ENCODE measurements around the gene MBOAT1.
"Not testable (repeated sequence)": the region's sequence is repeated elsewhere in the genome, so short reads cannot be mapped to it uniquely, and the experiment has no call there.

MBOAT1 gene

DNA sequence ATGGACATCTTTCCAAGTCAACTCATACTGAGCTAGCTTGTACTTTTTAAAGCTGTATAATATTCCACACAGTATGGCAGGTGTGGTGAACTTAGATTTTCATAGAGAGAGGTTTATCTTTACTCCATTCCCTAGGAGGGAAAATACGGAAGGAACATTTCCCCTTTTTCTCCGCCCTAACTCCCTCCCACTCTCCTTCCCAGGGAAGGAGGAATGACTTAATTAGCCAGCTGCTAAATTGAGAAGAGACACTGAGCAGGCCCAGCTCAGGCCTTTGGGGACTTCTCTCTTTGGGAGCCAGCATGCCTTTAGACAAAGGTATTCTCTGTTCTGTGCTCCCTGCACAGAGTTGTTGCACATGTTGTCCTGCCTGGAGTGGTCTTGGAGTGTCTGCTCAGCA lies 46.1 kb downstream of the MBOAT1 start:
- Histone ChIP-seq H3K36me3 (ENCODE audit: control insufficient read depth, low read depth, low read length) (no peaks in the 10 kb centered on the region), H3K9ac (ENCODE audit: low read length) (no peak overlapping the region), H3K4me1 (ENCODE audit: control insufficient read depth, low read depth, low read length) (peaks cover 5% of the 10 kb centered on the region), H3K9me3 (ENCODE audit: control insufficient read depth, low read depth, low read length) (no peaks in the 10 kb centered on the region), H3K27ac (ENCODE audit: low read length) (no peak overlapping the region), H3K4me3 (ENCODE audit: low read length) (no peak overlapping the region), H3K27me3 (ENCODE audit: control insufficient read depth, insufficient read depth, low read length) (no peaks in the 10 kb centered on the region)

DNA sequence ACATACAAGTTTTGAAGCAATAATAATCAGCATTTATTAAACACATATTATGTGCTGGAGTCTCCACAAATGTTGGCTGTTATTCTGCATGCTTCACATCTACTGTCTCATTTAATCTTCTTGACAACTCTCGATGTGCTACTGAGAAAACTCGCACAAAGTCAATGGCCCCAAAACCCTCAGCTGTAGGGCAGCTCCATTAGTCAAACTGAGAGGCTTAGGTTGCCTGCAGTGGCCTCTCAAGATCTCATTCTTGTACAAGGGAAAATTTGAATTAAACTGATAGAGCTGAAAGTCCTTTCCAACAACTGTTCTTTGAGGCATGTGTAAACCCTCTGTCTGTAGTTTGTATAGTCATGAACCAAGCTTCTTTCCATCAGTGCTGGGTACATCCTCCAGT lies 49.8 kb downstream of the MBOAT1 start:
- H3K27ac ChIP-seq (ENCODE audit: low read length), result no peak overlapping the region
- peaks cover 12% of the 10 kb centered on the region for H3K4me1 ChIP-seq (ENCODE audit: control insufficient read depth, low read depth, low read length)
- H3K9ac ChIP-seq (ENCODE audit: low read length), result no peak overlapping the region
- H3K36me3 ChIP-seq (ENCODE audit: control insufficient read depth, low read depth, low read length), result no peaks in the 10 kb centered on the region
- H3K27me3 ChIP-seq (ENCODE audit: control insufficient read depth, insufficient read depth, low read length), result no peaks in the 10 kb centered on the region
- H3K4me3 ChIP-seq (ENCODE audit: low read length), result no peak overlapping the region
- no peaks in the 10 kb centered on the region for H3K9me3 ChIP-seq (ENCODE audit: control insufficient read depth, low read depth, low read length)

DNA sequence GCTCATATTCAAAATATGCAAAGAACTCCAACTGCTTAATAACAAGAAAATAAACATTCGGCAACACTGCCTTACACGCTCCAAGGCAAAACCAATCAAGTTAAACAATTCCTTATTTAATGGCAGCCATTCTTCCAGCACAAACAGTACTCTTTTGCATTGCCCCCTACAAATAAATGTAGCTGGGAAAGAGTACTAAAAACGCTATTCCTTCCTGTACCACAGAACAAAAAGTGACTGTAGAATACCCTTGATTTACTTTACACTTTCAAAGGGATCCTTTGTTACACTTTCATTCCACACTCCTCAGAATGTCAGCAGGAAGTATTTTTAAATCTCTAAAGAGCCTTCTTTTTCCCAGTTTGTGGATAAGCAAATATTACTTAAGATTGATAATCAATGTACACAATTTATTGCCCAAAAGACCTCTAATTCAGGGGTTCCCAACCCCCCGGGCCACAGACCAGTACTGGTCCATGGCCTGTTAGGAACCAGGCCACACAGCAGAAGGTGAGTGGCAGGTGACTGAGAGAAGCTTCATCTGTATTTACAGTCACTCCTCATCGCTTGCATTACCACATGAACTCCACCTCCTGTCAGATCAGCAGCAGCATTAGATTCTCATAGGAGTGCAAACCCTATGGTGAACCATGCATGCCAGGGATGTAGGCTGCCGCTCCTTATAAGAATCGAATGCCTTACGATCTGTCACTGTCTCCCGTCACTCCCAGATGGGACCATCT lies 51.6 kb downstream of the MBOAT1 start:
- H3K4me1 ChIP-seq (ENCODE audit: control insufficient read depth, low read depth, low read length), result peaks cover 12% of the 10 kb centered on the region
- no peak overlapping the region for H3K9ac ChIP-seq (ENCODE audit: low read length)
- no peaks in the 10 kb centered on the region for H3K27me3 ChIP-seq (ENCODE audit: control insufficient read depth, insufficient read depth, low read length)
- no peaks in the 10 kb centered on the region for H3K9me3 ChIP-seq (ENCODE audit: control insufficient read depth, low read depth, low read length)
- no peak overlapping the region for H3K27ac ChIP-seq (ENCODE audit: low read length)
- no peak overlapping the region for H3K4me3 ChIP-seq (ENCODE audit: low read length)
- no peaks in the 10 kb centered on the region for H3K36me3 ChIP-seq (ENCODE audit: control insufficient read depth, low read depth, low read length)

DNA sequence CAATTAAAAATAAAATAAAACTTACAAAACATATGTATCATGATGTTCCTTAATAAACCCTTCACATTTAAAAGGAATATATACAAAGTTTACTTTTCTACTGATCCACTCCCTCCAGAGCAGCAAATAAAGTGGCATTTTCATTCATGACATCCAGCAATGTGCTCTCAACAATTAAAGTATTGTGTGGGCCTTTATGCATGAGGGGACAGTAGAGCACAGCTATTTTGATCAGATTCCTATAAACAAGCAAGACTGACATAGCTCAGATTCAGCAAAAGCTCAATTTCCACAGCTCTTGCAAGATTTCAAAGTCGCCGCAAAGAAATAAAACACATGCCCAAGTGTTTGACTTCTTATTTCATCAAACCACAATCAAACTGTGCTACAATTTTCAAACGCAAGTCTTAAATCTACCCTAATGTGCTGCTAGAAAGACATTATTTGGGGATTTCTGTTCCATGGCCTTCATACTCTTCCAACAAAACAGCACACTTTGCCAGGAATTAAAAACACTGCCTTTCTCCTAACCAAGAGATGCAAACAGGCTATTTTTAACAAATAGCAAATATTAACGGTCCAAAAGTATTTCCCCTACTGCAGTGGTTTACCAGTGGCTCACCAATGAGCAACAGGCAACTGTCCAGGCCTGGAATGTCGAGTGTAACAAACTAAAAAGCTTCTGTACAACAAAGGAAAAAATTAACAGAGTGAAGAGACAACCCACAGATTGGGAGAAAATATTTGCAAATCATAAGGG lies 52.3 kb downstream of the MBOAT1 start:
- H3K27me3 ChIP-seq (ENCODE audit: control insufficient read depth, insufficient read depth, low read length), result no peaks in the 10 kb centered on the region
- H3K9me3 ChIP-seq (ENCODE audit: control insufficient read depth, low read depth, low read length), result no peaks in the 10 kb centered on the region
- no peaks in the 10 kb centered on the region for H3K36me3 ChIP-seq (ENCODE audit: control insufficient read depth, low read depth, low read length)
- H3K4me1 ChIP-seq (ENCODE audit: control insufficient read depth, low read depth, low read length), result peaks cover 12% of the 10 kb centered on the region
- H3K27ac ChIP-seq (ENCODE audit: low read length), result no peak overlapping the region
- H3K9ac ChIP-seq (ENCODE audit: low read length), result no peak overlapping the region
- H3K4me3 ChIP-seq (ENCODE audit: low read length), result no peak overlapping the region

DNA sequence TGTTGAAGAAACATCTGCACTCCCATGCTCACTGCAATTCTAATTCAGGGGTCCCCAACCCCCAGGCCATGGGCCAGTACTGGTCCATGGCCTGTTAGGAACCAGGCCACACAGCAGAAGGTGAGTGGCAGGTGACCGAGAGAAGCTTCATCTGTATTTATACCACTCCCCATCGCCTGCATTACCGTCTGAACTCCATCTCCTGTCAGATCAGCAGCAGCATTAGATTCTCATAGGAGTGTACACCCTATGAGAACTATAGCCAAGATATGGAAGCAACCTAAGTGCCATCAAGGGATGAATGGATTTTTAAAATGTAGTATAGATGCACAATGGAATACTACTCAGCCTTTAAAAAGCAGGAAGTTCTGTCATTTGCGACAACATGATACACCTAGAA lies 53.2 kb downstream of the MBOAT1 start:
- Histone ChIP-seq H3K4me1 (ENCODE audit: control insufficient read depth, low read depth, low read length) (peaks cover 12% of the 10 kb centered on the region), H3K36me3 (ENCODE audit: control insufficient read depth, low read depth, low read length) (no peaks in the 10 kb centered on the region), H3K27me3 (ENCODE audit: control insufficient read depth, insufficient read depth, low read length) (no peaks in the 10 kb centered on the region)

DNA sequence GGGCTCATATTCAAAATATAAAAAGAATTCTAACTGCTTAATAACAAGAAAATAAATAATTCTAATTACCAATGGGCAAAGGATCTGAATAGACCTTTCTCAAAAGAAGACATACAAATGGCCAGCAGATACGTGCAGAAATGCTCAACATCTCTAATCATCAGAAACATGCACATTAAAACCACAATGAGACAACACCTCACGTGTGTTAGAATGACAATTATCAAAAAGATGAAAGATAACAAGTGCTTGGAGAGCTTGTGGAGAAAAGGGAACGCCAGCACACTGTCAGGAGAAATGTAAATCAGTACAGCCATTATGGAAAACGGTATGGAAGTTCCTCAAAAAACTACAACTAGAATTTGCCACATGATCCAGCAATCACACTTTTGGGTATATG lies 53.6 kb downstream of the MBOAT1 start:
- Histone ChIP-seq H3K27me3 (ENCODE audit: control insufficient read depth, insufficient read depth, low read length) (no peaks in the 10 kb centered on the region), H3K27ac (ENCODE audit: low read length) (no peak overlapping the region), H3K4me3 (ENCODE audit: low read length) (no peak overlapping the region), H3K4me1 (ENCODE audit: control insufficient read depth, low read depth, low read length) (peaks cover 13% of the 10 kb centered on the region), H3K9me3 (ENCODE audit: control insufficient read depth, low read depth, low read length) (no peaks in the 10 kb centered on the region), H3K36me3 (ENCODE audit: control insufficient read depth, low read depth, low read length) (no peaks in the 10 kb centered on the region), H3K9ac (ENCODE audit: low read length) (no peak overlapping the region)

More for the DNA sequence above, 53.2 kb downstream of the MBOAT1 start:
- Histone ChIP-seq H3K4me3 (ENCODE audit: low read length) (no peak overlapping the region), H3K27ac (ENCODE audit: low read length) (no peak overlapping the region), H3K9ac (ENCODE audit: low read length) (no peak overlapping the region), H3K9me3 (ENCODE audit: control insufficient read depth, low read depth, low read length) (no peaks in the 10 kb centered on the region)

DNA sequence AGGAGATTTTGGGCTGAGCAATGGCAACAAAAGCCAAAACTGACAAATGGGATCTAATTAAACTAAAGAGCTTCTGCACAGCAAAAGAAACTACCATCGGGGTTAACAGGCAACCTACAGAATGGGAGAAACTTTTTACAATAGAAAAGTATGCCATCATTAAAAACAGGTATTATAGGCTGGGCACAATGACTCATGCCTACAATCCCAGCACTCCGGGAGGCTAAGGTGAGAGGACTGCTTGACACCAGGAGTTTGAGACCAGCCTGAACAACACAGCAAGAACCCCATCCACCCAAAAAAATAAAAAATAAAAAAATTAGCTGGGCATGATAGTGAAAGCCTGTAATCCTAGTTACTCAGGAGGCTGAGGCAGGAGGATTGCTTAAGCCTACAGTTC lies 55.4 kb downstream of the MBOAT1 start:
- H3K4me1 ChIP-seq (ENCODE audit: control insufficient read depth, low read depth, low read length), result peaks cover 16% of the 10 kb centered on the region
- H3K27me3 ChIP-seq (ENCODE audit: control insufficient read depth, insufficient read depth, low read length), result no peaks in the 10 kb centered on the region
- H3K4me3 ChIP-seq (ENCODE audit: low read length), result no peak overlapping the region
- no peaks in the 10 kb centered on the region for H3K9me3 ChIP-seq (ENCODE audit: control insufficient read depth, low read depth, low read length)
- H3K27ac ChIP-seq (ENCODE audit: low read length), result no peak overlapping the region
- H3K9ac ChIP-seq (ENCODE audit: low read length), result no peak overlapping the region
- H3K36me3 ChIP-seq (ENCODE audit: control insufficient read depth, low read depth, low read length), result no peaks in the 10 kb centered on the region

DNA sequence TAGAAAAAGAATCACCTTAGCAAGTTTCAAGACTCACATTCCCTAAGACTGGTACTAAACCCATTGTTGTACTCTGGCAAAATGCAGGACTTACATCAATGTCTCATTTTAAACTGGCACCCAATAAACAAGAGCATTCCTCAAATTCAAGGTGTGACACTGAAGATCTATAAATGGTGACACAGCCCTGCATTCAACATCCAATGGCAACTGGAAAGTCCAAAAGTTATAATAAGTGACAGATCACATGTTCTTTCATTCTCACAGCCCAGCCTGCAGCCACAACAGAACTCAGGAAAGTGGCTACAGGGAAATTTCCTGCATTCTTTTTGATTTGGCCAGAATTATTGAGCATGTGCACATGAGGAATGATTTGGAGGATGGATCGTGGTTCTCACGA lies 57.5 kb downstream of the MBOAT1 start:
- Histone ChIP-seq H3K4me3 (ENCODE audit: low read length) (no peak overlapping the region), H3K9ac (ENCODE audit: low read length) (no peak overlapping the region), H3K9me3 (ENCODE audit: control insufficient read depth, low read depth, low read length) (no peaks in the 10 kb centered on the region), H3K4me1 (ENCODE audit: control insufficient read depth, low read depth, low read length) (peaks cover 5% of the 10 kb centered on the region), H3K27ac (ENCODE audit: low read length) (no peak overlapping the region), H3K36me3 (ENCODE audit: control insufficient read depth, low read depth, low read length) (no peaks in the 10 kb centered on the region), H3K27me3 (ENCODE audit: control insufficient read depth, insufficient read depth, low read length) (no peaks in the 10 kb centered on the region)

DNA sequence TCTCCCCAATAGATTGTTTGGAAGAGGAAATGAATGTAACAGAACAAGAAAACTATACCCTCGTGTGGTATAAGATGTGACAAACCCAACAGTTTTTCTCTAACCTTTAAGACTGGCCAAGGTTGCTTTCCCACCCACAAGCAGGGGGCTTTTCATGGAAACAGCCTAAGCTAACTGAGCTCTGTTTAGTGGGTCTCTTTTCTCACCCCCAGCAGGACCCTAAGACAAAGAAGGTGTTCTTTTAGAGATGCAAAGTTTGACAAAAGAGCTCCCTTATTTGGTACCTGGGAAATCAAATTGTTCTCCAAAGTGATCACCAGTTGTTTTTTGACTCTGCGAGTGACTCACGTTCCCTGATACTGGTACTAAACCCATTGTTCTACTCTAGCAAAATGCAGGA lies 59.1 kb downstream of the MBOAT1 start:
- no peak overlapping the region for H3K9ac ChIP-seq (ENCODE audit: low read length)
- no peak overlapping the region for H3K4me3 ChIP-seq (ENCODE audit: low read length)
- no peak overlapping the region for H3K27ac ChIP-seq (ENCODE audit: low read length)
- peaks cover 5% of the 10 kb centered on the region for H3K4me1 ChIP-seq (ENCODE audit: control insufficient read depth, low read depth, low read length)
- no peaks in the 10 kb centered on the region for H3K36me3 ChIP-seq (ENCODE audit: control insufficient read depth, low read depth, low read length)
- no peaks in the 10 kb centered on the region for H3K27me3 ChIP-seq (ENCODE audit: control insufficient read depth, insufficient read depth, low read length)
- H3K9me3 ChIP-seq (ENCODE audit: control insufficient read depth, low read depth, low read length), result no peaks in the 10 kb centered on the region

DNA sequence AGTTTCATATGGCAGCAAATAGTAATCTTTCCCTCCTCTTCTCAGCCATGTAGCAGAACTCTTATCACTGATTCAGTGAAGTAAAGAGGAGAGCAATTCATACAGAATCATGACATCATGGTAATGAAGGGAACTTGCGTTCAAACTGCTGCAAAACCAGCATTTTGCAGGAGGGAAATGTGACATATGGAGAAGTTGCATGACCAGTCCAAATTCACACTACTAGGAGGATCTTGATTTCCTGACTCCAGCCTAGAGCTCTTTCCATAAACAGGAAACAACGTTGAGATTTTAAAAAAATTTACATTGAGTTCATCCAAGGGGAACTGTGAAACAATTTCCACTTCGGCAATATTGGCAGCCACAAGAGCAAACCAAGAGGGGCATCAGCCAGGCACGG lies 63.8 kb downstream of the MBOAT1 start:
- Histone ChIP-seq H3K27me3 (ENCODE audit: control insufficient read depth, insufficient read depth, low read length) (no peaks in the 10 kb centered on the region), H3K4me1 (ENCODE audit: control insufficient read depth, low read depth, low read length) (peaks cover 1% of the 10 kb centered on the region), H3K9ac (ENCODE audit: low read length) (no peak overlapping the region), H3K4me3 (ENCODE audit: low read length) (no peak overlapping the region), H3K9me3 (ENCODE audit: control insufficient read depth, low read depth, low read length) (no peaks in the 10 kb centered on the region), H3K27ac (ENCODE audit: low read length) (no peak overlapping the region), H3K36me3 (ENCODE audit: control insufficient read depth, low read depth, low read length) (no peaks in the 10 kb centered on the region)

DNA sequence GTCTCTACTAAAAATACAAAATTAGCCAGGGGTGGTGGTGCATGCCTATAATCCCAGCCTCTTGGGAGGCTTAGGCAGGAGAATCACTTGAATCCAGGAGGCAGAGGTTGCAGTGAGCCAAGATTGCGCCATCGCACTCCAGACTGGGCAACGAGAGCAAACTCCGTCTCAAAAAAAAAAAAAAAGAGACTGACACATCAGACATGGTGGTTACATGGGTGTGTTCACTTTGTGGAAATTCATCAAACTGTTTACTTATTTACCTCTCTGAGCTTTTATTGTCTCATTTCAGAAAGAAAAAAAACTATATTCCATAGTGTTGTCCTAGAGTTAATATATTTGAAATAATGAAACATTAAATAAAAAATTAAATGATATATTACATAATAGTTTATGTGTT lies 64.8 kb downstream of the MBOAT1 start:
- H3K27ac ChIP-seq (ENCODE audit: low read length), result no peak overlapping the region
- H3K36me3 ChIP-seq (ENCODE audit: control insufficient read depth, low read depth, low read length), result no peaks in the 10 kb centered on the region
- H3K4me1 ChIP-seq (ENCODE audit: control insufficient read depth, low read depth, low read length), result no peaks in the 10 kb centered on the region
- no peaks in the 10 kb centered on the region for H3K9me3 ChIP-seq (ENCODE audit: control insufficient read depth, low read depth, low read length)
- H3K27me3 ChIP-seq (ENCODE audit: control insufficient read depth, insufficient read depth, low read length), result no peaks in the 10 kb centered on the region
- H3K9ac ChIP-seq (ENCODE audit: low read length), result no peak overlapping the region
- H3K4me3 ChIP-seq (ENCODE audit: low read length), result no peak overlapping the region

DNA sequence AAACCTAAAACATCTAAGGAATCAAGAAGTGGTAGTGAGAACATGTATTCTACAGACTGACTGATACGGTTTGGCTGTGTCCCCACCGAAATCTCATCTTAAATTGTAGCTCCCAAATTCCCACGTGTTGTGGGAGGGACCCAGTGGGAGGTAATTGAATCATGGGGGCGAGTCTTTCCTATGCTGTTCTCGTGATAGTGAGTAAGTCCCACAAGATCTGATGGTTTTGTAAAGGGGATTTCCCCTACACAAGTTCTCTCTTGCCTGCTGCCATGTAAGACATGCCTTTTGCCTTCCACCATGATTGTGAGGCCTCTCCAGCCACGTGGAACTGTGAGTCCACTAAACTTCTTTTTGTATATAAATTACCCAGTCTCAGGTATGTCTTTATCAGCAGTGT lies 65.4 kb downstream of the MBOAT1 start:
- H3K36me3 ChIP-seq (ENCODE audit: control insufficient read depth, low read depth, low read length); H3K27me3 ChIP-seq (ENCODE audit: control insufficient read depth, insufficient read depth, low read length); H3K27ac ChIP-seq (ENCODE audit: low read length); H3K4me1 ChIP-seq (ENCODE audit: control insufficient read depth, low read depth, low read length); H3K9me3 ChIP-seq (ENCODE audit: control insufficient read depth, low read depth, low read length); H3K4me3 ChIP-seq (ENCODE audit: low read length); H3K9ac ChIP-seq (ENCODE audit: low read length): not testable (repeated sequence)

Data from iPS-18a (cell line).